ENCODE data around the gene CELA2B.

DNA sequence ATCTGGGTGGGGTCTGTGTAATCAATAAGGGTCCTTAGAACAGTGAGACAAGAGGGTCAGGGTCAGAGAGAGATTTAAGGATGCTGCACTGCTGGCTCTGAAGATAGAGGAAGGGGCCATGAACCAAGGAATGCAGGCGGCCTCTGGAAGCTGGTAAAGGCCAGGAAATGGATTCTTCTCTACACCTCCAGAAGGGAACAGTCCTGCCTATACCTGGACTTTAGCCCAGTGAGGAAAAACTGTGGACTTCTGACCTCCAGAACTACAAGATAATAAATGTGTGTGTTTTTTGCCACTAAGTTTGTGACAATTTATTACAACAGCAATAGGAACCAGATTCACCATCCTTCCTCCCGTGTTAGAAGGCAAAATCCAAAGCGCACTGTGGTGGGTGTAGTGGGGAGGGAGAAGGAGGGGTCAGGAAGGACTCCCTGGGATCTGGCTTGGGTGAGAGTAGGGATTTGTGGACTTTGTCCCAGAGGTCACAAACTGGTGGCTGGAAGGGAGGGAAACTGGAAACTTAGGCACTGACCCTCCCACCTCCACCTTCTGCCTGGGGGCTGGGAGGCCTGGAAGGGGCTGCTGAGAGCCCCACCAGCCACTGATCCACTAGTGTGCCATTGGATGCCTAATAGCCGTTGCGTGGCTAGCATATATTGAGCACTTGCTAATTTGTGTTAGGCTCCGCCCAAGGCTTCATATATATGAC lies 24.7 kb upstream of the CELA2B start:
- TF ChIP-seq, protein P1, sequence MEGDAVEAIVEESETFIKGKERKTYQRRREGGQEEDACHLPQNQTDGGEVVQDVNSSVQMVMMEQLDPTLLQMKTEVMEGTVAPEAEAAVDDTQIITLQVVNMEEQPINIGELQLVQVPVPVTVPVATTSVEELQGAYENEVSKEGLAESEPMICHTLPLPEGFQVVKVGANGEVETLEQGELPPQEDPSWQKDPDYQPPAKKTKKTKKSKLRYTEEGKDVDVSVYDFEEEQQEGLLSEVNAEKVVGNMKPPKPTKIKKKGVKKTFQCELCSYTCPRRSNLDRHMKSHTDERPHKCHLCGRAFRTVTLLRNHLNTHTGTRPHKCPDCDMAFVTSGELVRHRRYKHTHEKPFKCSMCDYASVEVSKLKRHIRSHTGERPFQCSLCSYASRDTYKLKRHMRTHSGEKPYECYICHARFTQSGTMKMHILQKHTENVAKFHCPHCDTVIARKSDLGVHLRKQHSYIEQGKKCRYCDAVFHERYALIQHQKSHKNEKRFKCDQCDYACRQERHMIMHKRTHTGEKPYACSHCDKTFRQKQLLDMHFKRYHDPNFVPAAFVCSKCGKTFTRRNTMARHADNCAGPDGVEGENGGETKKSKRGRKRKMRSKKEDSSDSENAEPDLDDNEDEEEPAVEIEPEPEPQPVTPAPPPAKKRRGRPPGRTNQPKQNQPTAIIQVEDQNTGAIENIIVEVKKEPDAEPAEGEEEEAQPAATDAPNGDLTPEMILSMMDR (IDR thresholded peaks at IDR 0.05), result no peak
- no peak for TF ChIP-seq EZH2 (IDR thresholded peaks at IDR 0.05; ENCODE audit: borderline replicate concordance, insufficient read depth, low read depth, low read length, poor library complexity, severe bottlenecking)
